ENCODE data around the gene TMEM132D.

Gene TMEM132D

DNA sequence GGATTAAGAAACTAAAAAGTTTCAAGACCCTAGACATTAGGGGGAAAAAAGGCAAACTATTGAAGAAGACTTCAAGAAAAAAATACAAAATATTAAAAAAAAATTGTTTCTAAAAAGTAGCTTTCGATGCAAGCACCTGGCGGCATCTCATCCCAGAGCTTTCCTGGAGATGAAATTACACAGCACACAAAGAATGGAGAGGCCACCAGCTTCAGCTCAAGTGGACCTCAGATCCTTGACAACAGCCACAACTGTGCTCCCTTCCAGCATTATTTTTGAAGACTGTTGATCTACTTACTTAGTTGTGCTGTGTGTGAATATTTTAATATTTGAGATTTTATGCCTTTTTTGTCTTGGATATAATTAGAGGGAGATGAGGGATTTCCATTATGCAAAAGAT, 571.5 kb downstream of the TMEM132D start:
- no peak for DNase-seq (ENCODE audit: low read depth, low spot score)
- ChIA-PET CTCF (no interaction called here), POLR2A (no interaction called here)
- H3K4me3 ChIP-seq (ENCODE audit: low read depth, low read length) = no peak overlapping the region
- TF ChIP-seq, protein P1, sequence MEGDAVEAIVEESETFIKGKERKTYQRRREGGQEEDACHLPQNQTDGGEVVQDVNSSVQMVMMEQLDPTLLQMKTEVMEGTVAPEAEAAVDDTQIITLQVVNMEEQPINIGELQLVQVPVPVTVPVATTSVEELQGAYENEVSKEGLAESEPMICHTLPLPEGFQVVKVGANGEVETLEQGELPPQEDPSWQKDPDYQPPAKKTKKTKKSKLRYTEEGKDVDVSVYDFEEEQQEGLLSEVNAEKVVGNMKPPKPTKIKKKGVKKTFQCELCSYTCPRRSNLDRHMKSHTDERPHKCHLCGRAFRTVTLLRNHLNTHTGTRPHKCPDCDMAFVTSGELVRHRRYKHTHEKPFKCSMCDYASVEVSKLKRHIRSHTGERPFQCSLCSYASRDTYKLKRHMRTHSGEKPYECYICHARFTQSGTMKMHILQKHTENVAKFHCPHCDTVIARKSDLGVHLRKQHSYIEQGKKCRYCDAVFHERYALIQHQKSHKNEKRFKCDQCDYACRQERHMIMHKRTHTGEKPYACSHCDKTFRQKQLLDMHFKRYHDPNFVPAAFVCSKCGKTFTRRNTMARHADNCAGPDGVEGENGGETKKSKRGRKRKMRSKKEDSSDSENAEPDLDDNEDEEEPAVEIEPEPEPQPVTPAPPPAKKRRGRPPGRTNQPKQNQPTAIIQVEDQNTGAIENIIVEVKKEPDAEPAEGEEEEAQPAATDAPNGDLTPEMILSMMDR (IDR thresholded peaks at IDR 0.05; ENCODE audit: insufficient read depth, low read length, missing control alignments) = no peak

DNA sequence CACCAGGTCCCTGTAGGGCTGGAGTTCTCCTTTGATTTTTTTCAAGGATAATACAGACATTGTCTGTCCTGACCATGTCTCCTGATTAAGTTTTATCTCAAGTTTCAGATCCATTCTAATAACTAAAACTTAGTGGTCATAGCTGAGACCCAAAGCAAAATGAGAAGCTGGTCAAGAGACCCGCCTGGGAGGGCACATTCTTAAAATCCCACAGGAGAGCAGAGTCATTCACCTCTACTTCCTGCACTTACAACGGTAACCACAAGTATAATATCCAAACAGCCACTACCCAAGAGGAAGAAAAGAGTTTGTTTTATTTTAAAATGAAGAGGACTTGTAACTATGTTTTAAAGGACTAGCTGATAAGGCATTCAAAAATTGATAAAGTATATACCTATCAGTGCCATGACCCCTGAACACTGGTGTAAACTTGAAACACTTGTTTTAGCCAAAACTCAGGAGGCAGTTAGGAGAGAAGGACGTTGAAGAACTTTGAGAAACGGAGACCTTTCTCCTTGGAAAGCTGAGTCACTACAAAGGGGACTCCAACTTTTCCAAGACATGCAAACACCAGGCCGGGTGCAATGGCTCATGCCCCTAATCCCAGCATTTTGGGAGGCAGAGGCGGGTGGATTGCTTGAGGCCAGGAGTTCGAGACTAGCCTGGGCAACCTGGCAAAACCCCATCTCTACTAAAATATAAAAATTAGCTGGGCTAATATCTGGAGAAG, 572.3 kb downstream of the TMEM132D start:
- DNase-seq (ENCODE audit: low read depth, low spot score) = no peak
- POLR2A ChIA-PET = no interaction called here

DNA sequence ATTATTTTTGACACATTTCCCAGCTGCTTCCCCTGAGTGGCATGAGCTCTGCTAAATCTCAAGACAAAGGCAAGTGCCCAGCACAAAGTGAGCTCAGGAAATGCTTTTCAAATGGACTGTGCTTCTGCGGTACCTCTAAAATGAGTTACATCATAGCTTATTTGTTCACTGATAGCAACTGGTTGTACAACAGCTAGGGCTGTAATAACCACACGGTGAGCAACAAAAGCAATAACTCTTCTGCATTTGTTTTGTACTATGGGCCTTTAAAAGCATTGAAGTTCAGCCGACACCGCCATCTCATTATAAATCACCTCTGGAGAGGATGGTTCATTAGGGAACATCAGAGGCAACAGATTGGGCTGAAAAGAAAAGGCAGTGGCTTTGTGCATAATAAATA, 575.6 kb downstream of the TMEM132D start:
- TF ChIP-seq, protein P1 (IDR thresholded peaks at IDR 0.05; ENCODE audit: insufficient read depth, low read length, missing control alignments) = no peak
- CTCF ChIA-PET = no interaction called here

More for the DNA sequence above, 572.3 kb downstream of the TMEM132D start:
- TF ChIP-seq, protein P1 (IDR thresholded peaks at IDR 0.05; ENCODE audit: insufficient read depth, low read length, missing control alignments) = no peak
- CTCF ChIA-PET = no interaction called here
- H3K4me3 ChIP-seq (ENCODE audit: low read depth, low read length) = no peak overlapping the region

DNA sequence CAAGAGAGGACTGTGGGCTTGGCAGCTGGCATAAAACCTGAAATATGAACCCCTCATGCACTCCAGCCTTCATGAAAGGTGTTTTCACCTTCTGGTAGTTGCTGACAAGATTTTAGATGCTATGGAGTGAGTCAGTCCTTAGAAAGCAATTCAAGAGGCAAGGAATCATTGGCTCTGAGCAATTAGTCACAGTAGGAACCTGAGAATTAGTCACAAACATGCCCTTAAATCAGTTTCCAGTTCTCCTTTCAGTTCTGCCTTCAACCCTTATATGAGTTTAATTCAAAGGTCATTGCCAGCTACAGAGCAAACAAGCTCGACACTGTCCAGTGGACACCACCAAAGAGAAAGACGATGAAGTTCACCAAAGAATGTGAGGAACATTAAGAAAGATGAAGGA, 578.3 kb downstream of the TMEM132D start:
- TF ChIP-seq, protein P1 (IDR thresholded peaks at IDR 0.05; ENCODE audit: insufficient read depth, low read length, missing control alignments) = no peak
- H3K4me3 ChIP-seq (ENCODE audit: low read depth, low read length) = no peak overlapping the region
- ChIA-PET CTCF (no interaction called here), POLR2A (no interaction called here)
- no peak for DNase-seq (ENCODE audit: low read depth, low spot score)

More for the DNA sequence above, 575.6 kb downstream of the TMEM132D start:
- no peak for DNase-seq (ENCODE audit: low read depth, low spot score)
- POLR2A ChIA-PET = no interaction called here
- H3K4me3 ChIP-seq (ENCODE audit: low read depth, low read length) = no peak overlapping the region

DNA sequence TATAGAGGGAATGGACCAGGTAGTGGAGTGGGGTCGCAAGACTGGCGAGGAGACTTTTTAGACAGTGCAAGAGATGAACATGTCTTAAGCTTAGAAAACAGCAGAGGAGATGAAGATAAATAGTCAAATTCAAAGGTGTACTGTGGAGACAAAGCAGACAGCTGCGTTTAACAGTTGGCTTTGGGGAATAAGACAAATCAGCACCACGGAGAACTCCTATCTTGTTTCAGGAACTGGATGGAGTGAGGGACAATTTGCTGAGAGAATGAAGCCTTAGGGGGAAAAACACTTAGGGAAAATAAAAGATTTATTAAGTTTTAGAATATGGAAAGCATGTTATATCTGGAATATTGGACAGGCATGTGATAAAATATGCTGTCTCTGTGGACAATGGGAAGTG, 591.8 kb downstream of the TMEM132D start:
- POLR2A ChIA-PET = no interaction called here
- CTCF ChIA-PET = no interaction called here
- DNase-seq (ENCODE audit: low read depth, low spot score) = no peak
- no peak overlapping the region for H3K4me3 ChIP-seq (ENCODE audit: low read depth, low read length)
- TF ChIP-seq, protein P1 (IDR thresholded peaks at IDR 0.05; ENCODE audit: insufficient read depth, low read length, missing control alignments) = no peak

DNA sequence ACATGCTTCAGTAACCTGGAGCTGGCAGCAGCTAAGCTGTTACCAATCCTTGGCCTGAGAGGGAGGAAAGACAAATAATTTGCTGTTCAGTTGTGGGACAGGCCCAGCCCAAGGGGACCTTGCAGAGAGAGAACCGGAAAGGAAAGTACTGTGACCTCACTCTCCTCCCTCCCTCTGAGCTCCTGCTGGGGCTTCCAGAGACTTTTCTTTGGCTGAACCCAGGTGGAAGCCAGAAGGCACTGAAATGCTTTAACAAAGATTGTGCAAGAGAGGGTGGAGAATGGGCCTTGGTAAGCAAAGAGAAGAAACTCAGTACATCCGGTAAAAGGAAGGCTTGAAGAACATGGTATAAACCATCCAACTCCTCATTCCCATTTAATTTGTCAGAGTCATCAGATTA, 593.5 kb downstream of the TMEM132D start:
- H3K4me3 ChIP-seq (ENCODE audit: low read depth, low read length) = no peak overlapping the region
- TF ChIP-seq, protein P1 (IDR thresholded peaks at IDR 0.05; ENCODE audit: insufficient read depth, low read length, missing control alignments) = no peak
- ChIA-PET POLR2A (no interaction called here), CTCF (no interaction called here)
- no peak for DNase-seq (ENCODE audit: low read depth, low spot score)
